AG10803 (cell line): ENCODE data around the gene PTPRD.

Source experiments
- DNase-seq: peaks from one replicate; pipeline ENCODE4 v3.0.0; 2010; ENCODE audit warnings: low read depth
- H3K4me3 ChIP-seq: 2 replicates; pipeline ENCODE4 v1.5.1; 2011; ENCODE audit warnings: mild to moderate bottlenecking, low read length, control low read depth
- TF ChIP-seq, protein P1 (sequence below): conservative IDR thresholded peaks from 2 replicates; pipeline ENCODE4 v1.5.1; 2011; ENCODE audit warnings: mild to moderate bottlenecking, low read length, control low read depth, inconsistent platforms

Gene PTPRD

DNA sequence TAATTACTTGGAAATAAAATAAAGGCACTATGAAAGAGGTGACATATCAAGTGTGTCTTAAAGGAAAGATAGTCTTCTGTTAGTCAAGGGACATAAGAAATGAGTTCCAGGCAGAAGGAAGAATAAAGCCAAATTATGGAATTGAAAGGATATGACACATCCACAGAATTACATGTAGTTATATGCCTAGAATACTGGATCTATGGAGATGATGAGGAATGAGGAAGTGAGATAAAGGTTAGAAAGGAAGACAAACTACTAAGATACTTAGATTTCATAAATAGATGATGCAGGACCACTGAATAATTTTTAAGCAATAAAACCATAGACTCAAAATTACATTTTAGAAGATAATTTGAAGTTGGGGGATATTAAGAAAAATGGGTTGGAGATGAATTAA is 609.8 kb downstream of the PTPRD start:
- DNase-seq: no peak
- no peak overlapping the region for H3K4me3 ChIP-seq
- TF ChIP-seq, protein P1, sequence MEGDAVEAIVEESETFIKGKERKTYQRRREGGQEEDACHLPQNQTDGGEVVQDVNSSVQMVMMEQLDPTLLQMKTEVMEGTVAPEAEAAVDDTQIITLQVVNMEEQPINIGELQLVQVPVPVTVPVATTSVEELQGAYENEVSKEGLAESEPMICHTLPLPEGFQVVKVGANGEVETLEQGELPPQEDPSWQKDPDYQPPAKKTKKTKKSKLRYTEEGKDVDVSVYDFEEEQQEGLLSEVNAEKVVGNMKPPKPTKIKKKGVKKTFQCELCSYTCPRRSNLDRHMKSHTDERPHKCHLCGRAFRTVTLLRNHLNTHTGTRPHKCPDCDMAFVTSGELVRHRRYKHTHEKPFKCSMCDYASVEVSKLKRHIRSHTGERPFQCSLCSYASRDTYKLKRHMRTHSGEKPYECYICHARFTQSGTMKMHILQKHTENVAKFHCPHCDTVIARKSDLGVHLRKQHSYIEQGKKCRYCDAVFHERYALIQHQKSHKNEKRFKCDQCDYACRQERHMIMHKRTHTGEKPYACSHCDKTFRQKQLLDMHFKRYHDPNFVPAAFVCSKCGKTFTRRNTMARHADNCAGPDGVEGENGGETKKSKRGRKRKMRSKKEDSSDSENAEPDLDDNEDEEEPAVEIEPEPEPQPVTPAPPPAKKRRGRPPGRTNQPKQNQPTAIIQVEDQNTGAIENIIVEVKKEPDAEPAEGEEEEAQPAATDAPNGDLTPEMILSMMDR: no peak

DNA sequence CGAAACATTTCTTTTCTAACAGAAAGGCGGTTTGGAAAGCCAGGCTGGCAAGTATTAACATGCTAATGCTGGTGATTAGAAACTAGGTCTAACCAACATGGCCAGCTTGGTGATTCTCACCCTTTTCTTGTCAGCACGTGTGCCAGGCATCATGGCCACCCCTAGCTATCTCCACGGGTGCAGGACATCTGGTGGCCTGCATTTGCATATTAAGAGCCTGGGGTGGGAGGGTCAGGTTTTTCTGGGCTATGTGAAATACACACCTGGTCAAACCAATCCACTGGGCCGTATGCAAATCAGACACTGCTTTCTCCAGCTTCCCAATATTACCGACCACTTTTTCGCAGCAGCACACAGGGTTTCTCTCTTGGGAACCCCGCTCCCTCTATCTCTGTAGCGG is 612.1 kb downstream of the PTPRD start:
- TF ChIP-seq, protein P1: no peak
- H3K4me3 ChIP-seq: no peak overlapping the region
- DNase-seq: no peak

DNA sequence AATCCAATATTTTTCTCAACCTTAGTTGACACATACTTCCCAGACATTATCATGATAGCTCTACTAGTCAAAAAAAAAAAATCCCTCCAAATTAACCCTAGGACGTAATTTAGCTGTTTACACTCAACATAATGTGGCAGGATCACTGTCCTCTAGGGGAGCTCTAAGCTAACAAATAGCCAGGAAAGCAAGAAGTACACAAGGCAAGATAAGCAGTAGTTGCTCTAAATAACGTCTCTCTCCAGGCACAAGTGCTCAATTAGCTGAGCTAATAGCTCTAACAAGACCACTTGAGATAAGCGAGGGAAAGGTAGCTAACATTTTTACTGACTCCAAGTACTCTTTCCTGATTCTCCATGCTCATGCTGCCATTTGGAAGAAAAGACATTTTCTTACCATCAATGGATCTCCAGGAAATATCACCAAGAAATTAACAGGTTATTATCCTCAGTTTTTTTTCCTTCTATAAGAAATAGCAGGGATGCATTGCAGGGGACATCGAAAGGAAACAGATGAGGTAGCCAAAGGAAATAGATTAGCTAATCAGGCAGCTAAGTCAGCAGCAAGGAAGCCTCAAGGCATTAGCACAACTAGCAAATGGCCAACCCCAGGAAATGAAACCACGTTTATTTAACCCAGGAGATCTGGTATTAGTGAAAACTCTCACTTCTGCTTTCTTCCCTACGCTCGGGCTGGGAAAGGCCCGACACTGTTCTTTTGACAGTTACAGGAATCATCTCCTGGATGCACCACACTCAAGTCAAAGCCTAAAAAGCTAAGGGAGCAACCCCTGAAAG is 614.1 kb downstream of the PTPRD start:
- no peak overlapping the region for H3K4me3 ChIP-seq
- TF ChIP-seq, protein P1: no peak
- no peak for DNase-seq

DNA sequence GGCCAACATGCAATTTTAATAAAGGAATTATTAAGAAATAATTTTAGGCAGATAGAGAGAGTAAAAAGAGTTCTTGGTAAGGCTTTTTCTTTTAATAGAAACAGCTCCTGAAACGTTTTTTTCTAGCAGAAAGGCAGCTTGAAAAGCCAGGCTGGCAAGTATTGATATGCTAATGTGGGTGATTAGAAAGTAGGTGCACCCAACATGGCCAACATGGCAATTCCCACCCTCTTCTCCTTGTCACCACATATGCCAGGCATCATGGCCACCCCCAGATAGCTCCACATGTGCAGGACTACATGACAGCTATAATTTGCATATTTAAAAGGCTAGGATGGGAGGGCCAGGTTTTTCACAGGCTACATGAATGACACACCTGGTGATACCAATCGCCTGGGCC is 615.2 kb downstream of the PTPRD start:
- DNase-seq: no peak
- TF ChIP-seq, protein P1: no peak
- no peak overlapping the region for H3K4me3 ChIP-seq

DNA sequence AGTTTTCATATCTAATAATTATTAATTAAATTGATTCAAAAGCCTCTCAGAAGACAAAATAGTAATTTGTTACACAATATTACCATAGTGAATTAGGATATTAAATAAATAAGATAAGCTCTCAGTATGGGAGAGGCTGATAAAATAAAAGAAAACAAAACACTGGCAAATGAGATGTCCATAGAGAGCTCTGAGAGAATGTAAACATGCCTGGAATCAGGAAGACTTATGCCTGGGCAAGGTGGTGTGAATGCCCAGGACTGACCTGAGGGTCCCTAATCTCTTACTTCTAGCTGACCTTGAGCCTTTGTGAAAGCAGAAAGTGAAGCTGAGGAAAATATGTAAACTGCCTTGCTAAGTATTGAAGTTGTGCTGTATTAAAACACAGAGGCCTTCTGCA is 616.5 kb downstream of the PTPRD start:
- DNase-seq: no peak
- TF ChIP-seq, protein P1: no peak
- no peak overlapping the region for H3K4me3 ChIP-seq

DNA sequence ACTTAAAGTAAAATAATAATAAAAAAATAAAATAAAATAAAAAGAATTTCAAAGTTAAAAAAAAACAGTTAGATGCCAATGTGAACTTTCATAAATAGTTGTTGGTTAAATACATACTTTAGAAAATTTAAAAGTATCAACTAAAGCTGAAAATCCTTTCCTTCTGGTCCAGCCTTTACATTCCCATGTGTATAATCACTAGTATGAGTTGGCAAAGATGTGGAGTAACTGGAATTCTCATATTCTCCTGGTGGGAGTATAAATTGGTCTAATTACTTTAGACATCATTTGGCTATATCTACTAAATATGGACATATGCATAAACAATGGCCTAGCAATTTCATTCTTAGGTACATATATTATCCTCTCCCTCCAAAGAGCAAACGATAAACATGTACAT is 619.9 kb downstream of the PTPRD start:
- H3K4me3 ChIP-seq: no peak overlapping the region
- TF ChIP-seq, protein P1: no peak
- peak; percentile 1 for DNase-seq

DNA sequence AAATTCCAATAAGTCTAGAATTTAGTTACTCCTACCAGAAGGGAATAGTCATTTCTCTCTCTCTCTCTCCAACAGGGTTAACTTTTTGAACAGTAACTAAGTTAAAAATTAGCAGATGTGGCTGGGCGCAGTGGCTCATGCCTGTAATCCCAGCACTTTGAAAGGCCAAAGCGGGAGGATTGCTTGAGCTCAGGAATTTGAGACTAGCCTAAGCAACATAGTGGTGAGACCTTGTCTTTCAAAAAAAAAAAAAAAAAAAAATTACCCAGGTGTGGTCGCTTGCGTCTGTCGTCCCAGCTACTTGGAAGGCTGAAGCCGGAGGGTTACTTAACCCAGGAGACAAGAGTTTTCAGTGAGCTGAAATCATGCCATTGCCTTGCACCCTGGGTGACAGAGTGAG is 639.7 kb downstream of the PTPRD start:
- TF ChIP-seq, protein P1: no peak
- no peak for DNase-seq
- no peak overlapping the region for H3K4me3 ChIP-seq
